Gastrocnemius medialis (tissue), 4 donors: ENCODE results near the gene SESN3. TPM values are rescaled to one million over a fixed set of nuclear protein-coding genes. Genes with fewer than 3 reads are reported as not detected.
"Not testable (repeated sequence)": the region's sequence is repeated elsewhere in the genome, so short reads cannot be mapped to it uniquely, and the experiment has no call there.

Source experiments
- ATAC-seq, 2 donors: fragments of 150-250 bp; one replicate each; pipeline ENCODE4 v1.9.1; 2016
- DNase-seq, 2 donors: peaks; one replicate each; pipeline ENCODE4 v3.0.0-alpha.2; 2019
- H3K27ac ChIP-seq, 4 donors: fragments of 200-600 bp; sonication (generic); 1 replicate in 1 of 4; 2 replicates in 3 of 4; pipeline ENCODE4 v1.5.1; 2016 to 2018; ENCODE audit warnings: mild to moderate bottlenecking in 2 of 4, moderate library complexity in 1 of 4
- H3K27me3 ChIP-seq, 3 donors: fragments of 200-600 bp; sonication (generic) in 2 of 3; 1 replicate in 1 of 3; 2 replicates in 2 of 3; pipeline versions ENCODE4 v1.5.1 to v1.6.0; 2016 to 2019; ENCODE audit warnings: mild to moderate bottlenecking in 1 of 3, moderate library complexity in 1 of 3
- H3K36me3 ChIP-seq, 2 donors: fragments of 200-600 bp; sonication (generic) in 1 of 2; one replicate each; pipeline ENCODE4 v1.5.1; 2017 to 2018
- H3K4me1 ChIP-seq, 2 donors: fragments of 200-600 bp; sonication (generic) in 1 of 2; one replicate each; pipeline ENCODE4 v1.5.1; 2016 to 2017; ENCODE audit warnings: mild to moderate bottlenecking in 2 of 2
- H3K4me3 ChIP-seq, 4 donors: fragments of 200-600 bp; sonication (generic) in 3 of 4; 1 replicate in 1 of 4; 2 replicates in 3 of 4; pipeline ENCODE4 v1.5.1; 2016 to 2019; ENCODE audit warnings: mild to moderate bottlenecking in 2 of 4
- H3K9me3 ChIP-seq, 3 donors: fragments of 200-600 bp; sonication (generic) in 2 of 3; 1 replicate in 1 of 3; 2 replicates in 2 of 3; pipeline ENCODE4 v1.5.1; 2016 to 2019
- POLR2A ChIP-seq, 2 donors: fragments of 450-650 bp; IDR thresholded peaks; one replicate each; pipeline ENCODE4 v1.6.1; 2017; ENCODE audit warnings: antibody characterized with exemption in 2 of 2, mild to moderate bottlenecking in 2 of 2, moderate library complexity in 2 of 2
- in situ Hi-C, 4 donors: fragments of 200-750 bp; cut with MboI; loops; one replicate each; pipeline versions ENCODE4 v1.15.0 to v1.8.0; 2017; ENCODE audit warnings: low sequenced_read_pairs in 4 of 4
- intact Hi-C: fragments of 100-400 bp; cut with DNase I; formaldehyde crosslinking; loops from one replicate; pipeline ENCODE4 v1.15.1; 2023; ENCODE audit warnings: low total_unique reads
- total RNA-seq, 4 donors: library from RNA; depleted of rRNA; stranded (reverse); fragments of >200 nt; gene quantifications; one replicate each; pipeline versions ENCODE4 v1.1.0 to v1.2.3, GENCODE V29; 2016
- TF ChIP-seq, protein P1 (sequence below), 5 experiments: fragments of 450-650 bp in 3 of 5; fragments of 200-600 bp in 2 of 5; sonication (generic) in 2 of 5; IDR thresholded peaks in 4 of 5; conservative IDR thresholded peaks in 1 of 5; 1 replicate in 4 of 5; 2 replicates in 1 of 5; pipeline ENCODE4 v1.5.1; 2016 to 2019; ENCODE audit warnings: antibody characterized with exemption in 5 of 5, mild to moderate bottlenecking in 3 of 5, moderate library complexity in 3 of 5

Gene SESN3, protein sequence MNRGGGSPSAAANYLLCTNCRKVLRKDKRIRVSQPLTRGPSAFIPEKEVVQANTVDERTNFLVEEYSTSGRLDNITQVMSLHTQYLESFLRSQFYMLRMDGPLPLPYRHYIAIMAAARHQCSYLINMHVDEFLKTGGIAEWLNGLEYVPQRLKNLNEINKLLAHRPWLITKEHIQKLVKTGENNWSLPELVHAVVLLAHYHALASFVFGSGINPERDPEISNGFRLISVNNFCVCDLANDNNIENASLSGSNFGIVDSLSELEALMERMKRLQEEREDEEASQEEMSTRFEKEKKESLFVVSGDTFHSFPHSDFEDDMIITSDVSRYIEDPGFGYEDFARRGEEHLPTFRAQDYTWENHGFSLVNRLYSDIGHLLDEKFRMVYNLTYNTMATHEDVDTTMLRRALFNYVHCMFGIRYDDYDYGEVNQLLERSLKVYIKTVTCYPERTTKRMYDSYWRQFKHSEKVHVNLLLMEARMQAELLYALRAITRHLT
- 10 to 100 TPM in 1 of 4 donors, 1 to 10 TPM in 3; 6.0 to 10.8 (median 7.8) TPM for total RNA-seq

DNA sequence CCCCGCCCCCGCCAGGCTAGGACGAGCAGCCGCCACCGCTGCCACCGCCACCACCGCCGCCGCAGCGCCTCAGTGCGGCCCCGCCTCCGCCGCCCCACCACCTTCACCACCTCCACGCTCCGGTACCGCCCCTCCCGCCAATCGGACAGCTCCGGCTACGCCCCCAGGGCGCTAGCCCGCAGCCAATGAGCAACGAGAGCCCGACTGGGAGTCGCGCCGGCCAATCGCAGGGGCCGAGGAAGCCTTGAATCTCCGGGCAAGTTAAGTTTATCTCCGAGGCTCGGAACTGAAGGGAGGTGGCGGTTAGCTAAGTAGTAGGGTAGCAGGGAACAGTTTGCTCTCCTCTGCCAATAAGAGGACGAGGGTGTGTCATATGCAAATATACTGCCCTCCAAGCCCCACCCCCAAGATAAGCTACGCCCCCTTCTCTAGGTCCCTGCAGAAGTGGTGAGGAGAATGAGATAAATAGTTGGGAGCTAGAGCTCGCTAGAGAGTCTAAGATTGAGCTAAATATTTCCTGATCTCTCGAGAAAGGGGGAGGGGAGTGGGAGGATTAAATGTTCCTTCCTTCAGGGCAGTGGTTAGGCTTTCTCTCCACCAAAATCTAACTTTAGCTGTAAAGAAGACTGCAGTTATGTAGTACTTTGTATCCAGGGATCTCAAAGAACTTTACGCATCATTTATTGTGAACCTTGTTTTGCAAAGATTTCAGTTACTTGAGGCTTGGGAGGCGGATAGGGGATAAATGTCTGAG, at the start of gene SESN3:
Gene SESN3 (minus strand): TSS at position 76 of the 754 bp plus-strand sequence. CDS start 342 bp downstream, outside the sequence.
- Histone ChIP-seq H3K27ac (peak within 1 kb of the TSS; percentile 68 to 79 (median 70)), H3K36me3 (no peaks in the 10 kb centered on the region), H3K9me3 (no peaks in the 10 kb centered on the region), H3K4me1 (peaks cover 22 to 25% of the 10 kb centered on the region in 2 donors), H3K4me3 (peak within 1 kb of the TSS; percentile 73 to 83 (median 76)), H3K27me3 (no peaks in the 10 kb centered on the region)
- peak; percentile 98 for DNase-seq
- intact Hi-C loops = loop anchor here (2.0 to 5.0 kb wide), 4 partner anchors 81 to 476 kb away; no protein-coding TSS in a partner anchor
- TF ChIP-seq, protein P1, sequence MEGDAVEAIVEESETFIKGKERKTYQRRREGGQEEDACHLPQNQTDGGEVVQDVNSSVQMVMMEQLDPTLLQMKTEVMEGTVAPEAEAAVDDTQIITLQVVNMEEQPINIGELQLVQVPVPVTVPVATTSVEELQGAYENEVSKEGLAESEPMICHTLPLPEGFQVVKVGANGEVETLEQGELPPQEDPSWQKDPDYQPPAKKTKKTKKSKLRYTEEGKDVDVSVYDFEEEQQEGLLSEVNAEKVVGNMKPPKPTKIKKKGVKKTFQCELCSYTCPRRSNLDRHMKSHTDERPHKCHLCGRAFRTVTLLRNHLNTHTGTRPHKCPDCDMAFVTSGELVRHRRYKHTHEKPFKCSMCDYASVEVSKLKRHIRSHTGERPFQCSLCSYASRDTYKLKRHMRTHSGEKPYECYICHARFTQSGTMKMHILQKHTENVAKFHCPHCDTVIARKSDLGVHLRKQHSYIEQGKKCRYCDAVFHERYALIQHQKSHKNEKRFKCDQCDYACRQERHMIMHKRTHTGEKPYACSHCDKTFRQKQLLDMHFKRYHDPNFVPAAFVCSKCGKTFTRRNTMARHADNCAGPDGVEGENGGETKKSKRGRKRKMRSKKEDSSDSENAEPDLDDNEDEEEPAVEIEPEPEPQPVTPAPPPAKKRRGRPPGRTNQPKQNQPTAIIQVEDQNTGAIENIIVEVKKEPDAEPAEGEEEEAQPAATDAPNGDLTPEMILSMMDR (IDR thresholded peaks at IDR 0.05 in 4 of 5, conservative IDR thresholded peaks at IDR 0.05 in 1 of 5) = peak in 1 of 5 experiments; percentile 9
- peak; percentile 37 to 77 for TF ChIP-seq POLR2A (IDR thresholded peaks at IDR 0.05)
- in situ Hi-C loops = loop anchor here in 1 of 4 donors (25.0 kb wide), 1 partner anchor 169 kb away; the partner anchor contains the start of gene SRSF8
- peak; percentile 99 for ATAC-seq

DNA sequence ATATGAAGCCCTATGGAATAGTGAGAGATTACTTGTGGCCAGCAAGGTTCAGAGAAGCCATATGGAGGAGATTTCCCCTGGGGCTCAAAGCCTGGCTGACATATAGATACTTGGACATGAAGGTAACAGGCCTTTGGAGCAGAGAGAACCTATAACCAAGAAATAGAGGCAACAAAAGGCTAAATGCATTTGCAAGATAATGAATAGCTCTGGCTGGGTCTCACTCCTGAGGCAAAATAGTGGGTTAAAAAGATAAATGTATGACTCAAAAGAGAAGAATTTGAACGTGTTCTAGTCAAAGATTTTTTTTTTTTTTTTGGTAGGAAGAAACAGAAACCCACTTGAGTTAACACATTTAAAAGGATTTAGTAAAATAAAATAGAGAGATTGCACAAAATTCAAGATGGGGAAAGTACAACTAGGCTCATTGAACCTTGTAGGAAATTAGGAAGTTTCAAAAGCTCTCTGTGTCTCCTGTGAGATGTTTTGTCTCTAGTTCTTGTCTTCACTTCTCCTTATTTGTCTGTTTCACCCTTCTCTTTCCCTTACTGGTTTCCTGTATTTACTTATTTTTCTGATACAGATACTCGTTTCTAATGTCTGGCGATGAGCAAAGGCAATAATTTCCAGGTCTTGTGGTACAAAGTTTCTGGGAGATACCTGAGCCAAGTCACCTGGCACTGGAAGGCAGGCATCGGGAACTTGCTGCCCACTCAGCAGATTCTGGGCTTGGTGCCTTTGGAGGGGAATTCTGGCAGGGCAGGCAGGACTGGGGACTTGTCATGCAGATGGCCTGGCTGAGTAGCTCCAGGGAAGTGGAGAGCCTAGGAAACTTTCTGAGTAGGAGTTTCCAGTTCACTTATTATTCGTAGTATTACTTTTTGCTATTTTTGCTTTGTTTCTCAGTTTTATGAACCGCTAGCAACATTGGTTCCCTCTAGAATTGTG, 49.2 kb upstream of the SESN3 start:
- ATAC-seq = no peak
- H3K9me3 ChIP-seq = no peaks in the 10 kb centered on the region
- TF ChIP-seq, protein P1 (IDR thresholded peaks at IDR 0.05 in 4 of 5, conservative IDR thresholded peaks at IDR 0.05 in 1 of 5) = no peak
- no peak for TF ChIP-seq POLR2A (IDR thresholded peaks at IDR 0.05)
- no peaks in the 10 kb centered on the region for H3K36me3 ChIP-seq
- no peak overlapping the region for H3K27ac ChIP-seq
- no peaks in the 10 kb centered on the region for H3K4me1 ChIP-seq
- no peak overlapping the region for H3K4me3 ChIP-seq
- no peak for DNase-seq
- H3K27me3 ChIP-seq = no peaks in the 10 kb centered on the region
- in situ Hi-C loops = no loop called here
- intact Hi-C loops = no loop called here

DNA sequence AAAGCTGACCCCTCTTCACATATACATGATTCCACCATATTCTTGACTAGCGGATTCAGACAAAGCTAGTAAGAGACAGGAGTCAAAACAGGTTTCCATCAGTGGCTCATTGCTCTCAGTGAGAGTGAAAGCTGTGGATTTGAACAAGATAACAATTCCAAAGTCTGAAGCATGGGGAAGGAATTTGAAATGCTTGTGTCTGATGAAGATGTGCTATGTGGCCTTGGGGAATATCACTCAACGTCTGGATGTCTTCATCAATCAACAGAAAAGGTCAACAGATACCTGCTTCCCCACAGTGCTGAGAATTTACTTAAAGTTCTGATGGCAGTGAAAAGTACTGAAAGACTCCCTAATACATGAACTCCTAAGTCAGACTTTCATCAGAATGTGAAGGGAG, 46.9 kb upstream of the SESN3 start:
- intact Hi-C loops = no loop called here
- Histone ChIP-seq H3K4me3 (no peak overlapping the region), H3K9me3 (no peaks in the 10 kb centered on the region), H3K4me1 (no peaks in the 10 kb centered on the region), H3K27ac (no peak overlapping the region), H3K27me3 (no peaks in the 10 kb centered on the region), H3K36me3 (no peaks in the 10 kb centered on the region)
- TF ChIP-seq POLR2A (IDR thresholded peaks at IDR 0.05) = no peak
- TF ChIP-seq, protein P1 (IDR thresholded peaks at IDR 0.05 in 4 of 5, conservative IDR thresholded peaks at IDR 0.05 in 1 of 5) = no peak
- DNase-seq (no peak), ATAC-seq (no peak)
- in situ Hi-C loops = no loop called here

DNA sequence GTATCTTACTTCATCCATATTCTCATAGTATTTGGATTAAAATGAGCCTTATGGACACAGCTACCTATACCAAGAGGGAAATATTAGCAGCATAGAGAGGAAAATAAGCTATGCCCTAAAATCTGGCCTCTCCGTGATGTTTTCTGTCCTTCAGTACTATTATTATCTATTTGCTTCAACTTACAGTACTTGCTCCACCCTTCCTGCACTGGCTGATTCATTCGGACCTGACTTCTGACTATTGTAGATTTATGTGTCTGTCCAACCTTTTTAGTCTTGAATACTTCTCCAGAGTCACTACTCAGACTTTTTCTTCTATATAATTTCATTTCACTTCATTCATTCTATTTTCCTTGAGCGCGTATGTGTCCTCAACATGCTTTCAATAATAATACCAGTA, 45.1 kb upstream of the SESN3 start:
- TF ChIP-seq, protein P1 (IDR thresholded peaks at IDR 0.05 in 4 of 5, conservative IDR thresholded peaks at IDR 0.05 in 1 of 5) = no peak
- no peak for TF ChIP-seq POLR2A (IDR thresholded peaks at IDR 0.05)
- H3K4me1 ChIP-seq = no peaks in the 10 kb centered on the region
- no peak overlapping the region for H3K4me3 ChIP-seq
- intact Hi-C loops = no loop called here
- DNase-seq (no peak), ATAC-seq (no peak)
- H3K27me3 ChIP-seq = no peaks in the 10 kb centered on the region
- no peaks in the 10 kb centered on the region for H3K9me3 ChIP-seq
- in situ Hi-C loops = no loop called here
- H3K27ac ChIP-seq = no peak overlapping the region
- H3K36me3 ChIP-seq = no peaks in the 10 kb centered on the region

DNA sequence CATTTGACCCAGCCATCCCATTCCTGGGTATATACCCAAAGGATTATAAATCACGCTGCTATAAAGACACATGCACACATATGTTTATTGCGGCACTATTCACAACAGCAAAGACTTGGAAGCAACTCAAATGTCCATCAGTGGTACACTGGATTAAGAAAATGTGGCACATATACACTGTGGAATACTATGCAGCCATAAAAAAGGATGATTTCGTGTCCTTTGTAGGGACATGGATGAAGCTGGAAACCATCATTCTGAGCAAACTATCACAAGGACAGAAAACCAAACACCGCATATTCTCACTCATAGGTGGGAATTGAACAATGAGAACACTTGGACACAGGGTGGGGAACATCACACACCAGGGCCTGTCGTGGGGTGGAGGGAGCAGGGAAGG, 42.6 kb upstream of the SESN3 start:
- DNase-seq, ATAC-seq, H3K36me3 ChIP-seq, H3K4me1 ChIP-seq, H3K9me3 ChIP-seq, H3K27me3 ChIP-seq, intact Hi-C loops, H3K4me3 ChIP-seq, H3K27ac ChIP-seq, in situ Hi-C loops: not testable (repeated sequence)
